ENCODE measurements around the gene IRF2BPL. TPM values are rescaled to one million over a fixed set of nuclear protein-coding genes. Genes with fewer than 3 reads are reported as not detected.

Gene IRF2BPL
- total and polyA plus RNA-seq, 2 of the 8 experiments (the other 6 are each of a cell fraction or from before 2014, with no cell fraction given) = 18.8 to 57.0 TPM

- TF ChIP-seq CHD7 (IDR thresholded peaks at IDR 0.05; ENCODE audit: insufficient replicate concordance, low read length) = no peak
- TF ChIP-seq ATF2 (IDR thresholded peaks at IDR 0.05; ENCODE audit: low read length) = no peak
- no peak for TF ChIP-seq EZH2 (IDR thresholded peaks at IDR 0.05; ENCODE audit: low read depth, low read length, severe bottlenecking)
- no peak for TF ChIP-seq TCF12 (IDR thresholded peaks at IDR 0.05; ENCODE audit: low read depth, low read length)
- TF ChIP-seq KDM1A (IDR thresholded peaks at IDR 0.05; ENCODE audit: borderline replicate concordance, low read length) = no peak
- TF ChIP-seq SRF (IDR thresholded peaks at IDR 0.05; ENCODE audit: low read depth, low read length) = no peak
- no peak for TF ChIP-seq BCL11A (IDR thresholded peaks at IDR 0.05; ENCODE audit: low read depth in 2 of 2, low read length in 2 of 2)
Observed at GRCh38 chr14:77063571-77064171, 35.2 kb upstream of the IRF2BPL start (continued).
